NCI-H146 (cell line): ENCODE measurements around the gene DNAJB12.

Experiments
- DNase-seq: peaks from one replicate; lab custom pipeline; 2025; lab: John Stamatoyannopoulos, UW

Gene DNAJB12

DNA sequence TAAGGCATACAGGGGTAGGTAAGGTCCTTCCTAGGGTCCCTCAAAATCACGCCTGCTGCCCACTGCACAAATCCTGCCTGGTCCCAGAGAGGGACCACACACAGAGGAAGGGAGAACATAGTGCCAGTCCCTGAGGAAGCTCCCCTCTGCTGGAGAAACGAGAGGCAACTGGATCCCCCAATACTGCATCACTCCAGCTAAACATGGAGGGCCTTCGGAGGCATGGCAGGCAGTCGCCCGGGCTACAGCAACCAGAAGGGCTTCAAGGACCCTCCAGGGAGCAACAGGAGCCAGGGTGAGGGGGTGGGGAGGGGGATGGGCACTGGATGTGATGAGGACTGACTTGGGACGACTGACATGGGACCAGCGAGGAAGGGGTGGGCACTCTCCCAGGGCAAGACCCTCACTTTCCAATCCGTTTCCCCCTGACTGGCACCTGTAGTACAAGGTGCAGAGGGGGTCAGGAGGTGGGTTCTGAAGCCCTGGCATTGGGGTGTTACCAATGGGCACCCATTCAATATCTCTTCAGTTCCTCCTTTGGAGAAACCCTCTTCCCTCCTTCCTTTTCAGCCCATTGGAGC is 59.3 kb downstream of the DNAJB12 start:
- DNase-seq, result no peak

DNA sequence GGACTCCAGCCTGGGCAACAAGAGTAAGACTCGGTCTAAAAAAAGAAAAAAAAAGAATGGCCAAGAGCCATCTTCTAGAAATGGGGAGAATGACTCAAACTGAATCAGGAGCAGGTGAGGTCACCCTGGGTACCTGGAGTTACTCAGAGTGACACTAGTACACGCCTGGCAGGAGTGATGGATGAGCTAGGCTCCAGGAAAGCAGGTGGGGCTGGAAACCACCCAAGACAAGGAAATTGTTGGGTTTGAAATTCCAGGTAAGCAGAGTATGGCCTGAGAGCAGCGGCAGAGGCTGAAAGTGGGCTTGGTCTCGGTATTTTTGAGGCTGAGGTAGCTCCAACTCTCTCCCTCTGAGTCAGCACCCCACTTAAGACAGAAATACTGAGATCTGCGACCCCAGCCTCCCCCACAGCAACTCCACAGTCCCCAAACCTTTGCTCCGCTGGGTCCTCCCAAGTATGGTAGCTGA is 62.5 kb downstream of the DNAJB12 start:
- no peak for DNase-seq

DNA sequence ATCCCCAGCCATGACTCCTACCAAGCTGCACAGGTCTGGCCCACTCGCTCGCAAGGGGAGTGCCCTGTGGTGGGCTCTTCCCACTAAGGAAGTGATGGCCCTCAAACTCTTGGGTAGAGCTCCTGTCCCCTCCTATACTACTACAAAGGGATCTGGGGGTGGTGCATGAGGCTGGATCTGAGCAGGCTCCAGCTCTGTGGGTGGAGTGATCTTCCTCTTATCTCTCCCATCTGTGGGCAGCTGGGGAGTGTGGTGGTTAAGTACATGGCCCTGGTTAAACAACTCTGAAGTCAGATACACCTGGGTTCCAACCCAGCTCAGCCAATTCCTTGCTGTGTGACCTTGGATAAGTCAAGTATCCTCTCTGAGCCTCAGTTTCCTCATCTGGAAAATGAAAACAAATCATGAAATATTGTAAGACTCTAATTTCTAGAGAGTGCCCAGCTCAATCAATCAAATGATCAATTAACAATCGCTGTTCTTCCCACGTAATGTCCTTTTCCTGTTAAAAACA is 63.6 kb downstream of the DNAJB12 start:
- DNase-seq, result no peak

DNA sequence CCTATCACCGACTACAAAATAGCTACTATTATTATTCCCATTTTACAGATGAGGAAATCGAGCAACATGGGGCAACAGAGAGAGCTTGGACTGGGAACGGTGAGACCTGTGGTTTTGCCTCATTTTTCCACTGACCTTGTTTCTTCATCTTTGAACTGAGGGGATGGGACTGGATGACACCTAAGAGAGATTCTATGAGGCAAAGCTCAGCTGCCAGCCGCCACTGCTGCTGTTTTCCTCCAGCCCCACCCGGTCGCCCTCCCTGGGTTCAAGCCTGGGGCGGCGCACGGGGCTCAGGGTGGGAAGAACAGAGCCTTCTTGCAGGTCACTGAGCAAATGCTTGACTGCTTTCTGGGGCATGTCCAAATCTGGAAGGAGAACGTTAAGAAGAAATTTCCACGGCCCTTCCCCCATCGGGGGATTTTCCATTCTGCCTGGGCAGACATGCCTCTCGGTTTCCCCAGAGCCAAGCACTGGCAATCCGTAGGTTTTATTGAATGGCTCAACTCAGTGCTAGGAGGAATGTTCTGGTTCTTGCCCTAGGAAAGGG is 68.7 kb downstream of the DNAJB12 start:
- DNase-seq, result no peak

DNA sequence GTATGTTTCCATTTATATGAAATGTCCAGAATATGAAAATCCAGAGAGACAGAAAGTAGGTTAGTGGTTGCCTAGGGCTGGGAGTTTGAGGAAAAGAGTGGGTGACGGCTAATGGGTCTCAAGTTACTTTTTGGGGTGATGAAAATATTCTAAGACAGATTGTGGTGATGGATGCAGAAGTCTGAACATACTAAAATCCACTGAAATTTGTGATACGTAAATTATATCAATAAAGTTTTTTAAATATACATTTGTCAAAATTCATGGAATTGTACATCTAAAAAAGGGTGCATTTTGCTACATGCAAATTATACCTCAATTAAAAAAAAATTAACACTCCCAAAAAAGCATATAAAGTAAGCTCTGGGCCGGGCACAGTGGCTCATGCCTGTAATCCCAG is 71.6 kb downstream of the DNAJB12 start:
- no peak for DNase-seq
